HCT116 (cell line): ENCODE results near the gene ANTKMT. TPM values are rescaled to one million over a fixed set of nuclear protein-coding genes. Genes with fewer than 3 reads are reported as not detected.

Experiments
- ATAC-seq: fragments of 200-7000 bp; cut with Tn5 transposase; 2 replicates; pipeline ENCODE4 v1.9.1; 2020; ENCODE audit warnings: mild to moderate bottlenecking, moderate library complexity
- BruUV-seq: library from RNA; stranded (reverse); fragments of 400-500 nt; replicated peaks from 2 replicates; lab custom pipeline; 2021; lab: Mats Ljungman, UMichigan
- CTCF ChIA-PET: fragments of 300-600 bp; sonication (Branson Sonifier 250); formaldehyde crosslinking; loops from one replicate; lab custom pipeline; 2021; ENCODE audit warnings: antibody characterized with exemption; lab: Charles Lee
- POLR2A ChIA-PET: fragments of 300-600, 350-600 bp; sonication (Branson Sonifier 250); formaldehyde crosslinking; loops from one replicate; lab custom pipeline; 2021; ENCODE audit warnings: antibody characterized with exemption; lab: Charles Lee
- RAD21 ChIA-PET, 2 experiments: fragments of 300-600 bp; sonication (Branson Sonifier 250); formaldehyde crosslinking; loops; one replicate each; lab custom pipeline; 2023; ENCODE audit warnings: low total read pairs in 2 of 2; ENCODE audit not compliant: uncharacterized antibody in 2 of 2, unreplicated experiment in 2 of 2, low non-redundant PET in 1 of 2; lab: Charles Lee
- DNase-seq: peaks from one replicate; pipeline ENCODE4 v3.0.0-alpha.2; 2010; ENCODE audit warnings: low read depth, low spot score
- H2AFZ ChIP-seq: fragments of 200-600 bp; shearing (Covaris generic), sonication (generic); 2 replicates; pipeline ENCODE4 v1.6.1; 2017; ENCODE audit warnings: low read depth, mixed run types, mixed read lengths, antibody characterized with exemption, low read length; ENCODE audit not compliant: poor library complexity, severe bottlenecking
- H3K27ac ChIP-seq: 2 replicates; pipeline ENCODE4 v1.5.1; 2012; ENCODE audit warnings: low read depth, low read length
- H3K27me3 ChIP-seq: fragments of 200-600 bp; sonication (generic); 2 replicates; pipeline ENCODE4 v1.6.1; 2016; ENCODE audit warnings: mixed run types, low read length, mixed read lengths; ENCODE audit not compliant: insufficient read depth
- H3K36me3 ChIP-seq, 2 experiments: fragments of 200-500 bp in 1 of 2; fragments of 200-600 bp in 1 of 2; sonication (Bioruptor generic) in 1 of 2; sonication (generic) in 1 of 2; 2 replicates each; pipeline versions ENCODE4 v1.5.1 to v1.6.1; 2014 to 2016; ENCODE audit warnings: low read length in 2 of 2, inconsistent platforms in 1 of 2, mixed read lengths in 1 of 2, mixed run types in 1 of 2; ENCODE audit not compliant: insufficient read depth in 2 of 2, control insufficient read depth in 1 of 2
- H3K4me1 ChIP-seq, 2 experiments: fragments of 200-600 bp in 1 of 2; sonication (generic) in 1 of 2; 2 replicates each; pipeline versions ENCODE4 v1.5.1 to v1.6.1; 2012 to 2017; ENCODE audit warnings: low read length in 2 of 2, inconsistent platforms in 1 of 2, mild to moderate bottlenecking in 1 of 2, mixed read lengths in 1 of 2, mixed run types in 1 of 2, moderate library complexity in 1 of 2; ENCODE audit not compliant: insufficient read depth in 2 of 2, control insufficient read depth in 1 of 2
- H3K4me2 ChIP-seq: fragments of 200-600 bp; sonication (generic); 2 replicates; pipeline ENCODE4 v1.6.1; 2017; ENCODE audit warnings: mixed run types, low read length, mixed read lengths
- H3K4me3 ChIP-seq, 2 experiments: fragments of 200-600 bp in 1 of 2; sonication (generic) in 1 of 2; replicated peaks in 1 of 2; 2 replicates each; pipeline ENCODE4 v1.5.1; 2011 to 2016; ENCODE audit warnings: low read length in 2 of 2, control low read depth in 1 of 2, low read depth in 1 of 2, mild to moderate bottlenecking in 1 of 2, mixed read lengths in 1 of 2, mixed run types in 1 of 2
- H3K79me2 ChIP-seq: fragments of 200-600 bp; sonication (generic); 2 replicates; pipeline ENCODE4 v1.6.1; 2017; ENCODE audit warnings: mild to moderate bottlenecking, mixed run types, low read length, moderate library complexity, mixed read lengths; ENCODE audit not compliant: insufficient read depth
- H3K9ac ChIP-seq: fragments of 200-600 bp; sonication (generic); 2 replicates; pipeline ENCODE4 v1.6.1; 2016; ENCODE audit warnings: low read length, mixed read lengths
- H3K9me2 ChIP-seq: fragments of 200-600 bp; sonication (generic), shearing (Covaris generic); 2 replicates; pipeline ENCODE4 v1.6.1; 2017; ENCODE audit warnings: mixed run types, mild to moderate bottlenecking, moderate library complexity; ENCODE audit not compliant: insufficient read depth
- H3K9me3 ChIP-seq, 2 experiments: fragments of 200-500 bp in 1 of 2; fragments of 200-600 bp in 1 of 2; sonication (Bioruptor generic) in 1 of 2; sonication (generic) in 1 of 2; 2 replicates each; pipeline ENCODE4 v1.6.1; 2014 to 2017; ENCODE audit warnings: low read length in 2 of 2, mixed read lengths in 2 of 2, inconsistent platforms in 1 of 2, low read depth in 1 of 2, mild to moderate bottlenecking in 1 of 2, mixed run types in 1 of 2, moderate library complexity in 1 of 2; ENCODE audit not compliant: control insufficient read depth in 1 of 2, insufficient read depth in 1 of 2
- H4K20me1 ChIP-seq: fragments of 200-600 bp; sonication (generic), shearing (Covaris generic); 2 replicates; pipeline ENCODE4 v1.6.1; 2017; ENCODE audit warnings: mixed run types, mild to moderate bottlenecking, moderate library complexity; ENCODE audit not compliant: insufficient read depth
- CBX3 ChIP-seq: IDR thresholded peaks from 2 replicates; pipeline ENCODE4 v1.6.1; 2012; ENCODE audit warnings: low read depth
- CEBPB ChIP-seq: IDR thresholded peaks from 2 replicates; pipeline ENCODE4 v1.6.1; 2012; ENCODE audit warnings: low read depth
- EGR1 ChIP-seq: IDR thresholded peaks from 2 replicates; pipeline ENCODE4 v1.6.1; 2012; ENCODE audit warnings: low read depth
- ELF1 ChIP-seq: IDR thresholded peaks from 2 replicates; pipeline ENCODE4 v1.6.1; 2012; ENCODE audit warnings: low read depth, borderline replicate concordance
- EZH2 ChIP-seq: fragments of 200-600 bp; sonication (generic); IDR thresholded peaks from 2 replicates; pipeline ENCODE4 v1.6.1; 2017; ENCODE audit warnings: antibody characterized with exemption, mixed run types
- FOSL1 ChIP-seq: IDR thresholded peaks from 2 replicates; pipeline ENCODE4 v1.6.1; 2012; ENCODE audit warnings: low read depth
- TCF7L2 ChIP-seq: IDR thresholded peaks from 2 replicates; pipeline ENCODE4 v1.7.0; 2011; ENCODE audit warnings: borderline replicate concordance, inconsistent platforms; ENCODE audit not compliant: insufficient read depth, insufficient read length; ENCODE audit errors: extremely low read depth
- YY1 ChIP-seq: IDR thresholded peaks from 2 replicates; pipeline ENCODE4 v1.6.1; 2011; ENCODE audit warnings: low read length, low read depth, moderate library complexity, mild to moderate bottlenecking; ENCODE audit not compliant: insufficient replicate concordance; ENCODE audit errors: extremely low read depth
- ZFX ChIP-seq: fragments of 450-650 bp; IDR thresholded peaks from 2 replicates; pipeline ENCODE4 v1.6.1; 2017
- ZNF274 ChIP-seq: fragments of 200-500 bp; sonication (Bioruptor generic); IDR thresholded peaks from 2 replicates; pipeline ENCODE4 v1.6.1; 2014; ENCODE audit warnings: mild to moderate bottlenecking, low read depth, low read length, inconsistent platforms
- intact Hi-C: fragments of 100-400 bp; cut with micrococcal nuclease; formaldehyde crosslinking; loops from 2 replicates; pipeline ENCODE4 v1.10.0; 2022
- total RNA-seq: library from RNA; stranded (reverse); gene quantifications from one replicate; pipeline ENCODE4 v1.2.1, GENCODE V29; 2021; ENCODE audit not compliant: unreplicated experiment
- TF ChIP-seq, protein P1 (sequence below), 3 experiments: fragments of 200-600 bp in 1 of 3; sonication (generic) in 1 of 3; IDR thresholded peaks in 2 of 3; conservative IDR thresholded peaks in 1 of 3; 2 replicates each; pipeline ENCODE4 v1.5.1; 2012 to 2017; ENCODE audit warnings: low read depth in 2 of 3, low read length in 2 of 3, antibody characterized with exemption in 1 of 3, borderline replicate concordance in 1 of 3, control low read depth in 1 of 3, mild to moderate bottlenecking in 1 of 3, mixed read lengths in 1 of 3, mixed run types in 1 of 3, moderate library complexity in 1 of 3; ENCODE audit not compliant: insufficient read depth in 1 of 3
- TF ChIP-seq, protein P2 (sequence below): IDR thresholded peaks from 2 replicates; pipeline ENCODE4 v1.6.1; 2012
- TF ChIP-seq, protein P3 (sequence below): IDR thresholded peaks from 2 replicates; pipeline ENCODE4 v1.6.1; 2012

The ANTKMT gene
- total RNA-seq, 1 experiment from 2014 or later = 65.4 TPM

DNA sequence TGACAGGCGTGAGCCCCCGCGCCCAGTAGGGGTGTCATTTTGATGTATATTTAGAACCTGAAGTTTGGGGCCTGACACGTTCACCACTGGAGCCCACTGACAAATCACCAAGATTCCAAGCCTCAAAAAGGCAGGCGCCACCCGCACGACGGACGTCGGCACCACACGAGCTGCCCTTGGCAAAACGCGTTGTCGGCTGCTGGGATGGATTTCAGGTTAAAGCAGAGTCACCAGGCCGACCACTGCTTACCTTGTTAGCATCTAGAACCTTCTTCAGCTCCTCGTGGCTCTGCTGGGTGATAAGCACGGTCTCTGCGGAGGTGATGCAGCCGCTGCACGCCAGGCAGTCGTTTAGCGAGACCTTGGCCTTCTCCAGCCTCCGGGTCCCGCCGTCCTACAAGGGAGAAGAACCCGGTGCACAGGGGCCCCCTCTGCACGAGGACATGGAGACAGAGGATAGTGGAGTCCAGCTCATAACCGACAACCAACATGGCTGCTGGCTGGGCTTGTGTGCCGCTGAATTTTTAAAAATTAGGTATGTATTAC, 16.1 kb downstream of the ANTKMT start:
- peaks cover 6 to 18% of the 10 kb centered on the region in 2 experiments for H3K36me3 ChIP-seq
- H3K4me2 ChIP-seq = no peak overlapping the region
- H3K4me1 ChIP-seq = peaks cover 5 to 16% of the 10 kb centered on the region in 2 experiments
- peaks cover 12% of the 10 kb centered on the region; the same call in 1 of the 2 replicates for H3K79me2 ChIP-seq
- ATAC-seq (no peak), DNase-seq (no peak)
- H3K27ac ChIP-seq = no peak overlapping the region; the same call in 1 of the 2 replicates
- ChIA-PET CTCF (no interaction called here), POLR2A (no interaction called here), RAD21 (no interaction called here)
- H3K27me3 ChIP-seq = no peaks in the 10 kb centered on the region
- no TSS peak for BruUV-seq
- H3K9ac ChIP-seq = no peak overlapping the region
- H3K9me3 ChIP-seq = no peaks in the 10 kb centered on the region
- no peaks in the 10 kb centered on the region for H3K9me2 ChIP-seq
- intact Hi-C loops = no loop called here
- H2AFZ ChIP-seq = no peak overlapping the region
- no peak for TF ChIP-seq TCF7L2
- no peak for TF ChIP-seq EZH2
- TF ChIP-seq, protein P1, sequence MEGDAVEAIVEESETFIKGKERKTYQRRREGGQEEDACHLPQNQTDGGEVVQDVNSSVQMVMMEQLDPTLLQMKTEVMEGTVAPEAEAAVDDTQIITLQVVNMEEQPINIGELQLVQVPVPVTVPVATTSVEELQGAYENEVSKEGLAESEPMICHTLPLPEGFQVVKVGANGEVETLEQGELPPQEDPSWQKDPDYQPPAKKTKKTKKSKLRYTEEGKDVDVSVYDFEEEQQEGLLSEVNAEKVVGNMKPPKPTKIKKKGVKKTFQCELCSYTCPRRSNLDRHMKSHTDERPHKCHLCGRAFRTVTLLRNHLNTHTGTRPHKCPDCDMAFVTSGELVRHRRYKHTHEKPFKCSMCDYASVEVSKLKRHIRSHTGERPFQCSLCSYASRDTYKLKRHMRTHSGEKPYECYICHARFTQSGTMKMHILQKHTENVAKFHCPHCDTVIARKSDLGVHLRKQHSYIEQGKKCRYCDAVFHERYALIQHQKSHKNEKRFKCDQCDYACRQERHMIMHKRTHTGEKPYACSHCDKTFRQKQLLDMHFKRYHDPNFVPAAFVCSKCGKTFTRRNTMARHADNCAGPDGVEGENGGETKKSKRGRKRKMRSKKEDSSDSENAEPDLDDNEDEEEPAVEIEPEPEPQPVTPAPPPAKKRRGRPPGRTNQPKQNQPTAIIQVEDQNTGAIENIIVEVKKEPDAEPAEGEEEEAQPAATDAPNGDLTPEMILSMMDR (IDR thresholded peaks at IDR 0.05 in 2 of 3, conservative IDR thresholded peaks at IDR 0.05 in 1 of 3; ENCODE audit: borderline replicate concordance in 1 of 3, insufficient read depth in 1 of 3, low read depth in 2 of 3, low read length in 2 of 3) = no peak
- no peak for TF ChIP-seq ZFX
- no peak for TF ChIP-seq EGR1
- TF ChIP-seq, protein P2, sequence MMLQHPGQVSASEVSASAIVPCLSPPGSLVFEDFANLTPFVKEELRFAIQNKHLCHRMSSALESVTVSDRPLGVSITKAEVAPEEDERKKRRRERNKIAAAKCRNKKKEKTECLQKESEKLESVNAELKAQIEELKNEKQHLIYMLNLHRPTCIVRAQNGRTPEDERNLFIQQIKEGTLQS = no peak
- no peak for TF ChIP-seq FOSL1
- TF ChIP-seq YY1 = no peak
- no peak for TF ChIP-seq ZNF274
- TF ChIP-seq, protein P3, sequence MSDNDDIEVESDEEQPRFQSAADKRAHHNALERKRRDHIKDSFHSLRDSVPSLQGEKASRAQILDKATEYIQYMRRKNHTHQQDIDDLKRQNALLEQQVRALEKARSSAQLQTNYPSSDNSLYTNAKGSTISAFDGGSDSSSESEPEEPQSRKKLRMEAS = no peak
- TF ChIP-seq ELF1 = no peak
- TF ChIP-seq CBX3 = no peak
- TF ChIP-seq CEBPB = no peak
- H4K20me1 ChIP-seq = no peaks in the 10 kb centered on the region
- H3K4me3 ChIP-seq = no peak overlapping the region
